AG04450 (cell line): Measurements from ENCODE around the gene MASP2. TPM values are rescaled to one million over a fixed set of nuclear protein-coding genes. Genes with fewer than 3 reads are reported as not detected.

Experiments
- CTCF ChIA-PET: fragments of 300-600, 350-600 bp; formaldehyde crosslinking; extraction: SDS; loops from one replicate; lab custom pipeline; 2022; ENCODE audit warnings: antibody characterized with exemption, inconsistent platforms; lab: Charles Lee
- POLR2A ChIA-PET: fragments of 350-600 bp; formaldehyde crosslinking; extraction: SDS; loops from one replicate; lab custom pipeline; 2021; ENCODE audit warnings: antibody characterized with exemption, inconsistent platforms; lab: Yijun Ruan, JAX
- DNase-seq: peaks from one replicate; pipeline ENCODE4 v3.0.0-alpha.2; 2011; ENCODE audit warnings: low read depth, low spot score
- H3K27ac ChIP-seq: one replicate; pipeline ENCODE4 v1.5.1; 2012; ENCODE audit warnings: low read depth, low read length, control low read depth
- H3K27me3 ChIP-seq: one replicate; pipeline ENCODE4 v1.6.0; 2012; ENCODE audit warnings: low read length; ENCODE audit not compliant: control insufficient read depth, insufficient read depth
- H3K4me3 ChIP-seq: 2 replicates; pipeline ENCODE4 v1.5.1; 2011; ENCODE audit warnings: mild to moderate bottlenecking, low read depth, low read length, control low read depth
- H3K9me3 ChIP-seq: 2 replicates; pipeline ENCODE4 v1.5.1; 2012; ENCODE audit warnings: low read length; ENCODE audit not compliant: control insufficient read depth, insufficient read depth
- polyA plus RNA-seq: library from polyadenylated mRNA; depleted of rRNA; stranded (reverse); fragments of >200 nt; gene quantifications from 2 replicates; pipeline ENCODE4 v1.2.3, GENCODE V29; 2011
- TF ChIP-seq, protein P1 (sequence below): IDR thresholded peaks from 2 replicates; pipeline ENCODE4 v1.5.1; 2011; ENCODE audit warnings: low read depth, low read length, control low read depth, inconsistent platforms

Gene MASP2
- polyA plus RNA-seq, 1 experiment: not detected

DNA sequence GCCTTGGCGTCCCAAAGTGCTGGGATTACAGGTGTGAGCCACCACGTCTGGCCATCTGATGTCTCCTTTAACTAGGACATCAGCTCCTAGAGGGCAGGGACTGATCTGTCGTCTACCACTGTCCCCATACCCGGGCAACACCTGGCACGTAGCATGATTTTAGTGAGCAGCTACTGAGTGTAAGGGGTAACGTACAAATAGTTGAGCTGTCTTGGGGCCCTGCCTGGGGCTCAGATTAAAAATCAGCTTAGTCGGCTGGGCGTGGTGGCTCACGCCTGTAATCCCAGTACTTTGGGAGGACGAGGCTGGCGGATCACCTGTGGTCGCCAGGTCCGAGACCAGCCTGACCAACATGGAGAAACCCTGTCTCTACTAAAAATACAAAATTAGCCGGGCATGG lies 11.0 kb upstream of the MASP2 start:
- TF ChIP-seq, protein P1, sequence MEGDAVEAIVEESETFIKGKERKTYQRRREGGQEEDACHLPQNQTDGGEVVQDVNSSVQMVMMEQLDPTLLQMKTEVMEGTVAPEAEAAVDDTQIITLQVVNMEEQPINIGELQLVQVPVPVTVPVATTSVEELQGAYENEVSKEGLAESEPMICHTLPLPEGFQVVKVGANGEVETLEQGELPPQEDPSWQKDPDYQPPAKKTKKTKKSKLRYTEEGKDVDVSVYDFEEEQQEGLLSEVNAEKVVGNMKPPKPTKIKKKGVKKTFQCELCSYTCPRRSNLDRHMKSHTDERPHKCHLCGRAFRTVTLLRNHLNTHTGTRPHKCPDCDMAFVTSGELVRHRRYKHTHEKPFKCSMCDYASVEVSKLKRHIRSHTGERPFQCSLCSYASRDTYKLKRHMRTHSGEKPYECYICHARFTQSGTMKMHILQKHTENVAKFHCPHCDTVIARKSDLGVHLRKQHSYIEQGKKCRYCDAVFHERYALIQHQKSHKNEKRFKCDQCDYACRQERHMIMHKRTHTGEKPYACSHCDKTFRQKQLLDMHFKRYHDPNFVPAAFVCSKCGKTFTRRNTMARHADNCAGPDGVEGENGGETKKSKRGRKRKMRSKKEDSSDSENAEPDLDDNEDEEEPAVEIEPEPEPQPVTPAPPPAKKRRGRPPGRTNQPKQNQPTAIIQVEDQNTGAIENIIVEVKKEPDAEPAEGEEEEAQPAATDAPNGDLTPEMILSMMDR: no peak
- Histone ChIP-seq H3K9me3 (no peaks in the 10 kb centered on the region; the same call in 1 of the 2 replicates), H3K27me3 (no peaks in the 10 kb centered on the region), H3K4me3 (no peak overlapping the region), H3K27ac (no peak overlapping the region)
- DNase-seq: no peak
- POLR2A ChIA-PET: no interaction called here
- CTCF ChIA-PET: interaction anchor here (0.7 to 3.7 kb wide), 2 partner anchors 8 to 20 kb away, joined by 5 to 35 read pairs; no protein-coding TSS in a partner anchor

DNA sequence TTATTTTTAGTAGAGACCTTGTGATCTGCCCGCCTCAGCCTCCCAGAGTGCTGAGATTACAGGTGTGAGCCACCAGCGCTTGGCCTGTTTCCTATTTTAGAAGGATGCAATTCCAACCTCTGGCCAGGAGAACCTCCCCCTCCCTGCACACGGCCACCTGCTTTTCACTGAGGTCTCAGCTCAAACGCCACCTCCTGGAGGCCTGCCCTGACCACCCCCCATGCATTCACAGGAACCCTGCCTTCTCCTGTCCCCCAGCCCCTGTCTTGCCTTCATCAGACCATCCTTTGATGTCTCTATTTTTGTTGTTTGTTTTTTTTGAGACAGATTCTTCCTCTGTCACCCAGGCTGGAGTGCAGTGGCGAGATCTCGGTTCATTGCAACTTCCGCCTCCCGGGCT lies 10.4 kb upstream of the MASP2 start:
- POLR2A ChIA-PET: interaction anchor here (0.6 kb wide), 1 partner anchor 9 kb away, joined by 3 read pairs; no protein-coding TSS in a partner anchor
- no peaks in the 10 kb centered on the region; the same call in 1 of the 2 replicates for H3K9me3 ChIP-seq
- TF ChIP-seq, protein P1: no peak
- H3K4me3 ChIP-seq: no peak overlapping the region
- CTCF ChIA-PET: interaction anchor here (0.6 to 3.7 kb wide), 2 partner anchors 20 to 21 kb away, joined by 3 to 35 read pairs; no protein-coding TSS in a partner anchor
- no peak for DNase-seq
- no peak overlapping the region for H3K27ac ChIP-seq
- no peaks in the 10 kb centered on the region for H3K27me3 ChIP-seq

DNA sequence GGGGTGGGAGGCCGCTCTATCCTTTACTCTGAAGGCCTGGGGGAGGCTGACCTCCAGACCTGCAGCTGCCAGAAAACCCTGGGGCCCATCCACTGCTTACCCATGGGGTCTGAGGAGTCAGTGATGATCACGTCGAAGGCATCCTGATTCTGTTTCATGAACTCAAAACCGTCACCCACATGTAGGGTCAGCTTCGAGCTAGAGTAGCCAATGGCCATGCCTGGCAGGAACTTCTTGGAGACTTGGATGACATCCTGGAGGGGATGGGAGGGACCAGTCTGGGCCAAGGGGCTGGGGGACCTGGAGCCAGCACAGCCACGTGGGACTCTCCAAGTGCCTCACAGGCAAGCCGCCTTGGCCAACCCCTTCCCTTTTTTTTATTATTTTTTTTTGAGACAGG lies 9.5 kb upstream of the MASP2 start:
- DNase-seq: no peak
- TF ChIP-seq, protein P1: no peak
- CTCF ChIA-PET: interaction anchor here (3.7 kb wide), 1 partner anchor 19 kb away, joined by 35 read pairs; no protein-coding TSS in a partner anchor
- POLR2A ChIA-PET: interaction anchor here (0.5 kb wide), 1 partner anchor 8 kb away, joined by 4 read pairs; no protein-coding TSS in a partner anchor
- Histone ChIP-seq H3K27ac (no peak overlapping the region), H3K4me3 (no peak overlapping the region), H3K27me3 (no peaks in the 10 kb centered on the region), H3K9me3 (no peaks in the 10 kb centered on the region; the same call in 1 of the 2 replicates)

DNA sequence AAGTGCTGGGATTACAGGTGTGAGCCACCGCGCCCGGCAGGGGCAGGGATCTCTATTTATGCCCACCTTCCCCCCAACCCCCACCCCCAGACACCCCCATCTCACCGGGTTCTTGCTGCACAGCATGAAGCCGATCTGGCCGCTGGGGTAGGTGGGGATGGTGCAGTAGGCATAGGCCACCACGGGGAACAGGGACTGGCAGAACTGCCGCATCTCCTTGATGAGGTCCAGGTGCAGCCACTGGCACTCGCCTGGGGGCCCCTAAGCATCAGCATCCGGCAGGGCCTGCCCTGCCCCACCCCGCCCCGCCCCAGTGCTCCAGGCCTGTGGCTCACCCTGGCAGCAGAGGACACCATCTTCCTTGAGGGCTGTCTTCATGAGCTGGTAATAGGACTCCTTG lies 8.6 kb upstream of the MASP2 start:
- no peak overlapping the region for H3K27ac ChIP-seq
- H3K27me3 ChIP-seq: no peaks in the 10 kb centered on the region
- TF ChIP-seq, protein P1: no peak
- ChIA-PET CTCF (interaction anchor here (3.7 kb wide), 1 partner anchor 18 kb away, joined by 35 read pairs; no protein-coding TSS in a partner anchor), POLR2A (interaction anchor here (0.5 to 0.6 kb wide), 2 partner anchors 8 to 10 kb away, joined by 4 to 6 read pairs; no protein-coding TSS in a partner anchor)
- no peak overlapping the region for H3K4me3 ChIP-seq
- no peaks in the 10 kb centered on the region; the same call in 1 of the 2 replicates for H3K9me3 ChIP-seq
- no peak for DNase-seq

DNA sequence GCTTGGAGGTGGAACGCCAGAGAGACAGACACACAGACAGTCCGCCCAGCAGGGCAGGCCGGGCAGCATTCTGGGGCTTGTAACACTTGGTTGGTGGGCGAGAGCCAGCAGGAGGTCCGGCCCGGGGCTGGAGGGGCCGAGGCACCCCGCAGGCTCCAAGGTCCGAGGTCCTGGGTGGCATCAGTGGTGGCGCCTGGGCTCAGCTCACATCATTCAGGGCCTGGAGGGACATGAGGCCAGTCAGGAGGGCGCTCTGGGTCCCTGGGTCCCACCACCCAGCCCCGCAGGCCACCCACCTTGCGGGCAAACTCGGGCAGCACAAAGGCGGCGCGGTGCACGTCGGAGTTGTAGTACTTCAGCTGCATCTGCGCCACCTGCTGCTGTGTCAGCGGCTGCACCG lies 7.6 kb upstream of the MASP2 start:
- H3K4me3 ChIP-seq: no peak overlapping the region
- TF ChIP-seq, protein P1: no peak
- no peaks in the 10 kb centered on the region; the same call in 1 of the 2 replicates for H3K9me3 ChIP-seq
- no peak overlapping the region for H3K27ac ChIP-seq
- ChIA-PET POLR2A (no interaction called here), CTCF (interaction anchor here (0.6 to 2.4 kb wide), 2 partner anchors 17 to 39 kb away, joined by 3 to 16 read pairs; no protein-coding TSS in a partner anchor)
- no peak for DNase-seq
- H3K27me3 ChIP-seq: no peaks in the 10 kb centered on the region
